Measurements from ENCODE around the gene EIF3J. TPM values are rescaled to one million over a fixed set of nuclear protein-coding genes. Genes with fewer than 3 reads are reported as not detected.
"Not testable (repeated sequence)": the region's sequence is repeated elsewhere in the genome, so short reads cannot be mapped to it uniquely, and the experiment has no call there.

EIF3J gene
- total and polyA plus RNA-seq, 4 donors, result 32.0 to 52.1 (median 50.5) TPM

DNA sequence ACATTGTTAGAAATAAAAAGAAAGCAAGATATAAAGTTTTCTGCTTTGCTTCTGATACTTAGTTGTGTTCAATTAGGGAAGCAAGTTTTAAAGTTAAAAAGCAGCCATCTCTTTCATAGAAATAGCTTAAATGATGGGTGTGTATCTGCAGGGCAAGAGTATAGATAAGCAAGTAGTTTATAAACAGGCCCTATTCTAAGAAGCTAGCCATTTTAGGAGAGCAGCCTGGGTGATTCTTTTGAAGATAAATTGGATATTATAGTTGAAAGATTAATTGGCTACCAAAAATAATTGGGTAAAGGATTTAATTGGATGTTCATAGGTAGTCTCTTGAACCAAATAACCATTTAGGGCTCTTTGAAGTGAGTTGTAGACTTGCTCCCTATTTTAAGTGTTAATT lies 5.6 kb downstream of the EIF3J start:
- no peak for ATAC-seq (ENCODE audit: insufficient read depth, low FRiP score)
- Histone ChIP-seq H3K9ac (ENCODE audit: insufficient read depth in 1 of 2, low read length in 2 of 2) (no peak overlapping the region), H3K27ac (ENCODE audit: low read depth in 1 of 2, low read length in 1 of 2) (no peak overlapping the region), H3K27me3 (ENCODE audit: control insufficient read depth in 3 of 3, insufficient read depth in 3 of 3, low read length in 2 of 3) (no peaks in the 10 kb centered on the region), H3K4me1 (ENCODE audit: control insufficient read depth in 5 of 5, insufficient read depth in 5 of 5, low read length in 5 of 5) (peaks cover 0 to 28% (median 5%) of the 10 kb centered on the region in 5 donors), H3K36me3 (ENCODE audit: control insufficient read depth in 4 of 4, insufficient read depth in 4 of 4, low read length in 4 of 4) (peaks cover 0 to 12% (median 2%) of the 10 kb centered on the region in 4 donors), H3K9me3 (ENCODE audit: control insufficient read depth in 4 of 4, insufficient read depth in 3 of 4, low read length in 3 of 4) (no peaks in the 10 kb centered on the region), H3K4me3 (no peak overlapping the region)
- no peak for TF ChIP-seq CTCF (IDR thresholded peaks at IDR 0.05; ENCODE audit: control extremely low read depth, extremely low read depth)
- DNase-seq, result no peak

- H3K4me1 ChIP-seq (ENCODE audit: control insufficient read depth in 5 of 5, insufficient read depth in 5 of 5, low read length in 5 of 5), result peaks cover 0 to 26% (median 2%) of the 10 kb centered on the region in 5 donors
- H3K27me3 ChIP-seq (ENCODE audit: control insufficient read depth in 3 of 3, insufficient read depth in 3 of 3, low read length in 2 of 3); H3K9me3 ChIP-seq (ENCODE audit: control insufficient read depth in 4 of 4, insufficient read depth in 3 of 4, low read length in 3 of 4); H3K27ac ChIP-seq (ENCODE audit: low read depth in 1 of 2, low read length in 1 of 2); H3K36me3 ChIP-seq (ENCODE audit: control insufficient read depth in 4 of 4, insufficient read depth in 4 of 4, low read length in 4 of 4); H3K4me3 ChIP-seq; H3K9ac ChIP-seq (ENCODE audit: insufficient read depth in 1 of 2, low read length in 2 of 2); DNase-seq; ATAC-seq (ENCODE audit: insufficient read depth, low FRiP score): not testable (repeated sequence)
- 76 to 81% methylated on average over 5 of the region's 5 CpGs for WGBS, 2 donors
Measured at GRCh38 chr15:44544745-44545144, 7.8 kb downstream of the EIF3J start.

GRCh38 chr15:44545913-44546802 lies 9.2 kb downstream of the EIF3J start:
- H3K36me3 ChIP-seq (ENCODE audit: control insufficient read depth in 4 of 4, insufficient read depth in 4 of 4, low read length in 4 of 4), result peaks cover 0 to 6% (median 4%) of the 10 kb centered on the region in 4 donors
- no peak for TF ChIP-seq CTCF (IDR thresholded peaks at IDR 0.05; ENCODE audit: control extremely low read depth, extremely low read depth)
- 46 to 51% methylated on average over 5 of the region's 5 CpGs for WGBS, 2 donors
- no peak for DNase-seq
- H3K9ac ChIP-seq (ENCODE audit: insufficient read depth in 1 of 2, low read length in 2 of 2), result no peak overlapping the region
- no peaks in the 10 kb centered on the region for H3K9me3 ChIP-seq (ENCODE audit: control insufficient read depth in 4 of 4, insufficient read depth in 3 of 4, low read length in 3 of 4)
- H3K27me3 ChIP-seq (ENCODE audit: control insufficient read depth in 3 of 3, insufficient read depth in 3 of 3, low read length in 2 of 3), result no peaks in the 10 kb centered on the region
- no peak overlapping the region for H3K4me3 ChIP-seq
- peaks cover 0 to 23% (median 2%) of the 10 kb centered on the region in 5 donors for H3K4me1 ChIP-seq (ENCODE audit: control insufficient read depth in 5 of 5, insufficient read depth in 5 of 5, low read length in 5 of 5)
- peak overlapping the region in 1 of 2 donors; percentile 66 for H3K27ac ChIP-seq (ENCODE audit: low read depth in 1 of 2, low read length in 1 of 2)
- peak; percentile 34 for ATAC-seq (ENCODE audit: insufficient read depth, low FRiP score)

GRCh38 chr15:44549152-44549551 lies 12.2 kb downstream of the EIF3J start:
- not testable (repeated sequence) for H3K27ac ChIP-seq (ENCODE audit: low read depth in 1 of 2, low read length in 1 of 2); H3K9me3 ChIP-seq (ENCODE audit: control insufficient read depth in 4 of 4, insufficient read depth in 3 of 4, low read length in 3 of 4); H3K4me3 ChIP-seq; ATAC-seq (ENCODE audit: insufficient read depth, low FRiP score); H3K27me3 ChIP-seq (ENCODE audit: control insufficient read depth in 3 of 3, insufficient read depth in 3 of 3, low read length in 2 of 3); H3K9ac ChIP-seq (ENCODE audit: insufficient read depth in 1 of 2, low read length in 2 of 2); DNase-seq
- Histone ChIP-seq H3K36me3 (ENCODE audit: control insufficient read depth in 4 of 4, insufficient read depth in 4 of 4, low read length in 4 of 4) (peaks cover 7 to 14% (median 12%) of the 10 kb centered on the region in 4 donors), H3K4me1 (ENCODE audit: control insufficient read depth in 5 of 5, insufficient read depth in 5 of 5, low read length in 5 of 5) (peaks cover 0 to 14% (median 0%) of the 10 kb centered on the region in 5 donors)
- 99% methylated on average over 9 of the region's 9 CpGs for WGBS, 2 donors

Data from lung (tissue), 12 donors.